Amygdala (tissue), 56 donors: ENCODE results near the gene PCID2.

Experiments used
- DNase-seq, 56 donors: peaks; one replicate each; lab custom pipeline; 2025; lab: John Stamatoyannopoulos, UW

PCID2 gene

DNA sequence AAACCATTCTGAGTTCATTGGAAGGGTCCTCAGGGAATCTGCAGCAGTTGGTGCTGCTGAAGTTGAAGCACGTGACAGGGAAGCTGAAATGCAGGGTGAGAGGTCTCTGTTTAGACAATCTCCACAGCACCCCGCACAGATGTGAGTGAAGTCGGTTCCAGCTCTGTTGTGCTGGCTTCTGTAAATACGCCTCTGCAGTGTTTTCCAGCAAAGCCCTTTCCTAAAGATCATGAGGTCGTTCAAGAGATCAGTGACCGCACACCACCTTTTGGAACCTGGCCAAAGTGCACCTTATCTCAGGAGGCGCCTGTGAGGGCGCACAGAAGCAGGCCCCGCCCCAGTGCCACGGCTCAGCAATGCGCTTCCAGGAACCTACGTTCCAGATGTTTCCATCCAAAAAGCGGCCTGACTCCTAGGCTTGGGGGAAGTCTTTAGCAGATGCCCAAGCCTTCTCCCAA, 11.7 kb upstream of the PCID2 start:
- no peak for DNase-seq

DNA sequence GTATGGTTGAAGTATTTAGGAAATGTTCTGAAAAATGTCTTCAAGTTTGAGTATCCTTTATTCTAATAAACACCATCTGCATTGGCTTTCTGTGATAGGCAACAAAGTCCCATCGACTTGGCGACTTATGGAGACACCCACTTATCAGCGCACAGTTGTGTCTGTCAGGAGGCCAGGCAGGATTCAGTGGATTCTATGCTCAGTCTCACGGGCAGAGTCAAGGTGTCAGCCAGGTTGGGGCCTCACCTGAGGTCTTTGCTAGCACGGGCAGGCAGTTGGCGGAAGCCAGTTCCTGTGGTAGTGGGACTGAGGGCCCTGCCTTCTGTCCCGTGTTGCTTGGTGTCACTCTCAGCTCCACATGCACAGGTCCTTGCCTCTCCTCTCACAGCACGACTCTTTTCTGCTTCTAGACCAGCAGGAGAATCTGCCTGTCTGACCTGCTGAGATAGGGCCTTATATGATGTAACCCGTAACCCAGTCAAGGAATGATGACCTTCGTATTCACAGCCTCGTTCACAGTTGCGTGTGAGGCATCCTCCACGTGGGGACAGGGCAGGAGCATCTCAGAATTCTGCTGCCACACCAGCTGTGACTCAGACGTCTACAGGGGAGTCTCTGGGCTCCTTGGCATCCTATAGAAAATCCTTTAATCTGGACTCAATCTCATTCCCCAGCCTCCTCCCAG, 10.9 kb upstream of the PCID2 start:
- no peak for DNase-seq

DNA sequence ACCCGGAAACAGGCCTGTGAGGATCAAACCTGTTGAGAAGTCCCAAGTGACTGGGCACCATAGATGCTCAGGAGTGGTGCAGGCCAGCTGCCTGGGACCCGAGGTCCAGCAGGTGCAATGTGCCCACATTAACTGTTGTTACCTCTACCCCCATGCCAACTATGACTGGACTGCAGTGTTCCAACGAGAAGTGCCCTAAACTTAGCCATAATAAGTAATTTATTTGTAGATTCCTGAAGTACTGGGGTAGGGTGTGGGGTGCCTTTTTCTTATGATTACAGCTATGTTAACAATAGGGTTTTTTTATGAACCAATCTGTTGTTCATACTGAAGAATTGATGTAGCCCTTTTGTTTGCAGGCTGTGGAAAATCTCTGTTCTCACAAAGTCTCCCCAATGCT, 10.1 kb upstream of the PCID2 start:
- no peak for DNase-seq

DNA sequence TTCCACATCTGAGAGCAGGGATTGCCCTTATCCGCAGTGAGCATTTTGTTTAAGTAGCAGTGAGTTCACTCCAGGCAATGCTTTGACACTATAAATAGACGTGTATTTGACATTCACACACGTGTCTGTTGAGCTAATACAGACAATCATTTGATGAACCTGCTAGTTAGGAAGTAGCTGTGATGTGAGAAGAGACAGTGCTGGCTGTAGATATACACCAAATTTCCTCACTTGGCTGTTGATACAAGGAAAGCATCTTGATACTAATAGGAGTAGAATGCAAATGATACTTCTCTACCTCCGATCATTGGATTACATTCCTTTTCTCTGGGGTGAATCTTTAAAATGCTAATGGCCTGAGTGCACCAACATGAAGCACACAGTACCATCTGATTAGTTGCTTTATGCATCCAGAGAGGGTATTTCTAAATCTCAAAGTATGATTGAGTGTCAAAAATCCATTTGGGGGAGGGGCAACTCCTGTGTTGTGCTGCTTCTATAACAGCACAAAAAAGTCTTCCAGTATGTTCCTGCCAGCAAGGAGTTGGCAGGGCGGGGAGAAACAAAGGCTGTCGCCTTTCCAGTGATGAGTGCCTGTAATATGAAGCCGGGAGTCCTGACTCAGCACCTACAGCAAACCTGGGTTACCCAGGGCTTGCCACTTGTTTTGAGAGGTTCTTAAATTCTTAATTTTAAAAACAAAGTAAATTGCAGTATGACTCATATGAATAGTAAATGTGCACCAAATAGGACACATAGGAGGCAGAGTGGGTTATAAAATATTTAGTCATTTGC, 8.0 kb upstream of the PCID2 start:
- DNase-seq: peak in 7 of 56 donors; percentile 9 to 30 (median 11)

DNA sequence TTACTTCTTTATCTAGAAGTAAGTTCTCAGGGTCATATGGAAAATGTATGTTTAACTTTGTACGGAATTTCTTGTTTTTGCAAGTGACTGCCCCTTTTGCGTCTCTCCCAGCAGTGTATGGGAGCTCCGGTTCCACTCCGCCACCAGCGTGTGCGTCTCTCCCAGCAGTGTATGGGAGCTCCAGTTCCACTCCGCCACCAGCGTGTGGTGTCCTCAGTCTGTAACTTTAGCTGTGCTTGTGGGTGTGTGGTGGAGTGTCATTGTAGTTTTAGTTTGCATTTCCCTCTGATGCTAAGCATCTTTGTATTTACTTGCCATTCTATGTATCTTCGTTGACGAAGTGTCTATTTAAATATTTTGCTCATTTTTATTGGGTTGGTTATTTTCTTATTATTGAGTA, 3.3 kb upstream of the PCID2 start:
- no peak for DNase-seq

DNA sequence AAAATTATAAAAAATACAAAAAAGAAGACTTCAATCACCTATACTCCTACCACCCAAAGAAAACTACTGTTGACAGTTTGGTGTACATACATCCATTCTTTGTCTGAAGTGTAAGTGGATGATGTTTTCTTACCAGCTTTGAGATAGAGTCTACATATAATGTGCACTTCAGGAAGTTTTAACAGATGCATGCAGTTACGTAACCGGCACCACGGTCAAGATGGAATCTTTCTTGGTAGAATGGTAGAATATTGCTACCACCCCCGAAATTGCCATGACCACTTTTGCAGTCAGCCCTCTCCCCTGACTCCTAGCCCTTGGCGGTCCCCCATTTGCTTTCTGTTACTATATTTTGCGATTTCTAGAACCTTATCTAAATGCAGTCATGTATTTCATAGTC, 2.4 kb upstream of the PCID2 start:
- DNase-seq: no peak

DNA sequence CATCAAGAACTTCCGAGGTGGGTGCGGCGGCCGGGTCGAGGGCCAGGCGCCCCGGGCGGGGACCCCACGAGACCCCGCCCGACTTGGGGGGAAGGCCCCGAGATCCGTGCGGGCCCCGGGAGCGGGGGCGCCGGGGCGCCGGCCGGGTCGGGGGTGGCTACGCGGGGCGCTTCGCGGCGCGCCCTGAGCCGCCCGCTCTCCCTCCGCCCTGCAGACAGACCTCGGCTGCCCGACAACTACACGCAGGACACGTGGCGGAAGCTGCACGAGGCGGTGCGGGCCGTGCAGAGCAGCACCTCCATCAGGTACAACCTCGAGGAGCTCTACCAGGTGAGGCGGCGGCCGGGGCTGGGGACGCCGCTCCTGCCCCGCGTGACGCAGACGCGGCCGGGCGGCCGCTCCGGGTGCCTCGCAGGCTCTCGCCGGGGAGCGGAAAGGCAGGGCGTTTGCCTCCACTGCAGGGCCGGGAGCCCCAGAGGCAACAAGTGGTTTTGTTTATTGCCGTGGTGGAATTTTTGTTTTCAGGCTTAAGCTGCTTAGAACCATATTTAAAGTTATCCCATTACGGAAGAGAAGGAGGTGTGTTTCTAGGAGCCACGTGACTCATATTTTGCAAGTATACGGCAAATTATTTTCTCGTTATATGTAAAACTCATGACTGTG, 1.4 kb upstream of the PCID2 start:
- peak in 22 of 56 donors; percentile 12 to 63 (median 39) for DNase-seq

DNA sequence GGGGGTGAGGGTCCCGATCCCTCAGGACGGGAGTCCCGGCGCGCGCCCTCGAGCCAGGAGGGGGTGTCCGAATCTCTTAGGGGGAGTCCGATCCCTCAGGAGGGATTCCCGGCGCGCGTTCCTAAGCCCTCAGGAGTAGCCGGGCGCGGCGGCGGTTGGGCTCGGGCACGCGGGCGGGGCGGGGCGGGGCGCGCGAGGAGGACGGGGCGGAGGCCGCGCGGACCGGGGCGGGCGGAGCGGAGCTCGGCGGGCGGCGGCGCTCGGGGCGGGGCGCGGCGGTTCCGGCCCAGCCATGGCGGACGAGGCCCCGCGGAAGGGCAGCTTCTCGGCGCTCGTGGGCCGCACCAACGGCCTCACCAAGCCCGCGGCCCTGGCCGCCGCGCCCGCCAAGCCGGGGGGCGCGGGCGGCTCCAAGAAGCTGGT, 878 bp upstream of the PCID2 start, which contains the start of gene CUL4A:
TSS of gene CUL4A (plus strand) at position 278 of the 423 bp plus-strand sequence. CDS start at position 293, 15 bp downstream.
- peak in 48 of 56 donors; percentile 15 to 81 (median 63) for DNase-seq

DNA sequence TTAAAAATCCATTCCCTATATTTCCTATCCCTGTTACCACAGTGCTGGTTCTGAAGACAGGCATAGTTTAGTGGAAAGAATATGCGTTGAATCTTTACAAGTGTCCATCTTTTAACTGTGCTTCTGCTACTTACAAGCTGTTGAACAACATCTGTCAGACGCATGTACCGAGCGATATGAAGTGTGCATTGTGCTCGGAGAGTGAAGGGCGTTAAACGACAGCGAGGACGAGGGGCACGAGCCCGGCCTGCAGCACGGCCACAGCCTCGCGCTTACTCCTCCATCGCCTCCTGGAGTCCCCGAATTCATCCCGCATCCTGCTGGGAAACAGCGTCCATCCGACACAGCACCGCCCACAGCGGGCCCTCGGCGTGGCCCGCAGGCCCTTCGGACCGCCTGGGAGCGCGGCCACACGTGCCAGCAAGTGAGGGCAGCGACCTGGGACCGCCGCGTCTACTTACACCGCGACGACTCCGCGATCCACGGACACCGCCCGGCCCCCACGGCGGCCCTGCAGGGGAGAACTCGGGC, 514 bp downstream of the PCID2 start:
- DNase-seq: peak in 3 of 56 donors; percentile 27 to 62 (median 41)

DNA sequence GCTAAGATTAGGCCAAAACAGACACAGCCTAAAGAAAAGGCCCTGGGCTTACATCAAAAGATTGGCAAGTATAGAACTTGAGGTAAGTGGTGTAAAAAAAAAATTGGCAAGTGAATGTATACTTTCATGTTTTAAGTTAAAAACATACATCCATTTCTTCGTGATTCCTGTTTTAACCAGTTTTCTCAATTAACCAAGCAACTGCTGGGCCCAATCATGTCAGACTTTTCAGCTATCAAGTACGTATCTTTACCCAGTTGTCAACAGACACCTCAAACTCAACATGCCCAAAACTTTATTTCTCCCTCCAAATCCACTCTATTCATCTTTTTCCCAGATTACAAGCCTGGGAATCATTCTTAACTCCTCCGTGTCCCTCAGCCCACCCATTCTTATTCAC, 1.0 kb downstream of the PCID2 start:
- no peak for DNase-seq

DNA sequence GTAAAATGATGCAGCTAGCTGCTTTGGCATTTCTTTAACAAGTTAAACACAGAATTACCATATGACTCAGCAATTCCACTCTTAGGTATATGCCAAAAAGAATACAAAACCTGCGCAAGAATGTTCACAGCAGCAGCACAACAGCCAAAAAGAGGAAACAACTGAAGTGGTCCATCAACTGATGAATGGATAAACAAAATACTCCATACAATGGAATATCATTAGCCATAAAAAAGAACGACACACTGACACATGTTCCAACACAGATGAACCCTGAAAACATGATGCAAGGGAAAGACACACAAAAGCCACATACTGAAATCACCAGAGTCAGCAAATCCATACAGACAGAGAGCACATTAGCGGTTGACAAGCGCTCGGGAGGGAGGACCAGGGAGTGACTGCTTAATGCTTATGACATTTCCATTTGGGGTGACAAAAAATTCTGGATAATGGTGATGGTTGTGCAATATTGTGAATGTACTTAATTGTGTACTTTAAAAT, 3.0 kb downstream of the PCID2 start:
- no peak for DNase-seq

DNA sequence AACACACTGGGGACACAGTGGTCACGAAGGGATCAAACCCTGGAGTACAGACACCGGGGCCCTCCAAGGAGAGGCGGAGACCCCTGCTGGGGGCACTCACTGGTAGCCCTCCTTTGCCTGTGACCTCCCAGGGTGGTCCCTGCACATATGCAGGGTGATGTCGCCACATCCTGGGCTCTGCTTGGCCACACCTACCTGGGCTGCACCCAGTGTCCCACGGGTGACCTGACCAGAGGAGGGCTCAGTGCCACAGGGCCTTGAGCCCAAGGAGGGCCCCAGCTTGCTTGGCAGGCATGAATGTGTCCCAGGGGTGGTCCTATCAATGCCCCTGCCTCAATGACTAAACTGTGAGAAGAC, 4.1 kb downstream of the PCID2 start:
- DNase-seq: no peak

DNA sequence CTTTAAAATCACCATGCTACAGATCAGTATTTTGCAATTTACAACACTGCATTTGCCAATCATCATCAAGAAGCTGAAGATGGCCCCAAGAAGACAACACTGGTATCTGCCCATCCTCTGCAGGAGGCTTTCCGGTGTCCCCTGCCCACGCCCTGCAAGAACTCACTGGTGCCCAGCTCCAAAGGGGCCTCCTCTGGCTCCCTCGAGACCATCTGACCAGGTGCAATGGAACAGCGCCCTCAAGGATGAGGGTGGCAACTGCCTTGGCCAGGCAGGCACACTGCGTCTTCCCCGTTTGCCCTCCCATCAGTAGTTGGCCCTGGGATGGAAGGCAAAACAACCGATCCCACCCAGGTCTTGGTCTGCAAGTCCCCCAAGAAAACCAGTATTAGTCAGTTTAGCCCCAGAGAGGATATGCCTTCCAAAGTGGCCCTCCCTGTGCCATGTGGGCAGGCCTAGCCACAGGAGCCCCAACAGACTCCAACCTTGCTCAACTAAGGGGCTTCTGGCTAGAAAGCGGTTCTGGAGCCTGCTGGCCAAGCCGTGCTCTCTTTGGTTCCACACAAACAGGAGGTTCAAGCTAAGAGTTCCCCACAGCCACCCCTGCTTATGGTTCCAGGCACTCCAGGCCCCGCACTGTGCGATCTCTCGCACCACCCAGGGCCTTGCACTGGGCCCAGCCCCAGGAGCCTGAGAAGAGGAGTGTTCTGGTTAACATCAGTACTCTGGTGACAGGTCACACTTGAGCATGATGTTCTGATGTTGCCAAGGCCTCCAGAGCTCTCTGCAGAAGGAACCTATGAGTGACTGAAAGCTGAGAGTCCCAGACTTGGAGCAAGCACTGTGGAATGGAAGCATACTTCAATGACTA, 4.7 kb downstream of the PCID2 start:
- DNase-seq: no peak

DNA sequence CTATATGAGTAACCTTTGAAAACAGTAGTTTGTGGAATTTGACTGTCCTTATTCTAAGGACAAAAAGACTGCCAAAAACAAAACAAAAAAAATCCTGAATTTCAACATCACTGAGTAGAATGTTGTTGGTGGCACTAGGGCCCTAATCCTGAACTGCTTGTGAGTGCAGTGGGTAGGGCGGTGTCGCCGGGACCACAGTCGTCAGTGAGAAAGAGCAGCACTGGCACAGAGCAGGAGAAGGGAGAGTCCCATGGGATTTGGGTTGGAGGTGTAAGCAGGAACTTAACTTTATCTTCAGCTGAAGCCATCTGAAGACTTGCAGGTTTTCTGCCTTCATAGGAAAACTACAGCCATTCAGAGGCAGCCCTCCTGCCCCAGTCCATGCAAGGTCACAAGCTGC, 5.6 kb downstream of the PCID2 start:
- DNase-seq: no peak

DNA sequence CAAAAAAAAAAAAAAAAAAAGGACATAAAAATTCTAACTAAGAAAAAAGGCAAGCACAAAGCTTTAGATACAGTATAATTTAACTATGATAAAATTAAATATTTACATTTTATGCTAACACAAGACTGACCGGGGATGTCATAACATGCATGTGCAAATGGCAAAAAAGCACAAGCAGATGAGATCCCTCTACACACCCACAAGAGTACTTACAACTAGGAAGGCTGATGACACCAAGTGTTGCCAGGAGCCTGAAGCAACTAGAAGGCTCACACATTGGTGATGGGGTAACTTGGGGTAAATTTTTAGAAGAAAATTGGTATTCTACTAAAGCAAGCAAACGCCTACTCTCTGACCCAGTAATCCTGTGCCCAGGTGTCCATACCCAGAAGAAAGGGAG, 6.7 kb downstream of the PCID2 start:
- DNase-seq: no peak

DNA sequence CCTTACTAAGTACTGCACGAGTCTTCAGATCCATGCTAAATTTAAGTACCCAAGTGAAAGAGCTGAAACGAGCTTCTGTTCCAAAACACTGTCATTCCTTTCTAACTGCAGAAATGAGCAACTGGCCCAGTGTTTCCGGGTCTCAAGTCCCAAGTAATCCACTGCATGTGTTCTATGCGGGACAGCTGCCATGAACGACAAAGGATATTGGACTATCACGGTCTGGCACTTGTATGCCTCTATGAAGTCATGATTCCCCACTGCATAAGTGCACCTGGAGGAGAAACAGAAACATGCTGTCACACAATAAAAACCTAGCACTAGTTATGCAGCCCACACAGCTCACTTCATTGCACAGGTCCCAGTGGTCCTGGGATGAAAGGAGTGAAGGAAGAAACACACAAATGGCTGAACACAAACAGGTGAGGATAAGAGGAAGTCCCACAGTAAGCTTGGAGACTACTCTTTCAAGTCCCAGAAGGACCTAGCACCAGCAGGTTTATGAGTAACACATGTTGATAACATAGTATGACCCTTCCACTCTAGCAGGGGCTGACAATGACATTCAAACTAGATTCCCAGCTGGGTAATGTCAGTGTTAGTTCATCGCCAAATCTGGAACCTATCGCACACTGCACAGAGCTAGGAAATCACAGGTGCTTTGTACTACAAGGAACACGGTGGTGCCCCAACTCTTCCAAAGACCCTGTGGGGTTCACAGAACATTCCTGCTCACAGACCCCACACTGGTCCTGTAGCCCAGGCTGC, 11.3 kb downstream of the PCID2 start:
- DNase-seq: no peak

DNA sequence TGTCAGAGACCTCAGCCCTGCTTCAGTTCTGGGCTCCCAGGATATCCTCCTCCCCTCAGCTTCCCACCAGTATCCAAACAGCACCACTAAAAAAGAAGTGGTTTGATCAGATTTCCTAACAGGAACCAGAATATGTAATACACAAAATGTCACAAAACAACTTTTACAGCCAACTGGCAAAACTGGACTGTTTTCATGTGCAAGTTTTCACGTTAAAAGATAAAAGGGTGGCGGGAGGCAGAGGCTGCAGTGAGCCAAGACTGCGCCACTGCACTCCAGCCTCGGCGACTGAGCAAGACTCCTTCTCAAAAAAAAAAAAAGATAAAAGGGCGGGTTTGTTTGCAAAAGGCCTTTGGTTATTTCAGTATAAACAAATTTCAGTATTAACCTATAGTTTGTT, 13.1 kb downstream of the PCID2 start:
- no peak for DNase-seq

DNA sequence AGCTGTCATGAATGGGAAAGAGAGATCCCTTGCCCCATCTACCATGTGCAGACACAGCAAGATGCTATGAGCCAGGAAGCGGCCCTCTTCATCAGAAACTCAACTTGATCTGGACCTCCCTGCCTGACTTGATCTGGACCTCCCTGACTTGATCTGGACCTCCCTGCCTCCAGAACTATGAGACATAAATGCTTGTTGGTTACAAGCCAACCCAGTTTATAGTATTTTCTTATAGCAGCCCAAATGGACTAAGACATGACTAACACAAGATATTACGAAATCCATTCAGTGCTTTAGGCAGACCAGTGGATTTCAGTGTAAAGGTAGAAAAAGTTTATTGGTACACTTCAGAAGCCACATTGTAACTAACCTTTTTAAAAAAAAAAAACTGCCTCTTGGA, 15.6 kb downstream of the PCID2 start:
- DNase-seq: no peak

DNA sequence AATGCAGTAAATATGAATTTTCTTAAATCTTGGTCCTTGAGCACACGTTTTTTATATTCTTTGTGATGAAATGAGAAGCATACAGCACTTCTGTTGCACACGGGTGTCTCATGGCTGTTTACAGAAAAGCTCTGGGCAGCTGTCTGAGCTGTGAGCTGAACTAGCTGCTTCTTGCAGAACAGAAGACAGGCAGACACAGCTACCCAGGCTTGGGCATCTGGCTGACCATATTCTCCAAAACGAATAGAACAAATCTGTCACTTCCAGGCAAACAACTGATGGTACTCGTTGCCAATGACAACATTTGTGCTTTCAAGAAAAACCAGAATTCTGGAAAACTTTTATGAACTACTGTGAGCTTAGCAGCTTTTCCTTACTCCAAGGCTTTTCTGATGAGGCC, 16.2 kb downstream of the PCID2 start:
- peak in 1 of 56 donors; percentile 8 for DNase-seq
